ENCODE data around the gene COQ4. TPM values are rescaled to one million over a fixed set of nuclear protein-coding genes. Genes with fewer than 3 reads are reported as not detected.

The COQ4 gene
- total RNA-seq, 1 donor from 2014 or later = 28.9 TPM

DNA sequence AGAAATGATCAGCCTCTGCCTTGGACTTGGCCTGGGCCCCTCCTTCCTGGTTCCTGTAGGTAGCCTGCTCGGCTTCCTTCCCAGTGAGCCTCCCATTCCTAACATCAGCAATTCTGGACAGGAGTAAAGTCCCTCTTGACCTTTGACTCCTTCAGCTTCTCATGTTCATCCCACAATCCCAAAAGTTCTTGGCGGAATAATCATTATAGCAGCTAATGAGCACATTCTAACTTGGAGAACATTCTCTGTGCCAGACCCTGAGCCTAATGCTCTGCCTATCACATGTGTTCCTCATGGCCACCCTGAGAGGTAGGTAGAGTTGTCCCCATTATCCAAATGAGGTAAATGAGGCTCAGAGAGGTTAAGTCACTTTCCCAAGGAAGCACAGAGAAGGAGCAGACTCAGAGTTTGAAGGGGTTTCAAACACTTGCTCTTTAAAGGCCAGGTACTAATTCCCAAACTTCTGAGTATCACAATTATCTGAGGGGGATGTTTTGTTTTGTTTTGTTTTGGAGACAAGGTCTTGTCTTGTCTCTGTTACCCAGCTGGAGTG is 25.3 kb upstream of the COQ4 start:
- DNase-seq (ENCODE audit: low spot score) = no peak
- intact Hi-C loops (cut with DNase I) = no loop called here

DNA sequence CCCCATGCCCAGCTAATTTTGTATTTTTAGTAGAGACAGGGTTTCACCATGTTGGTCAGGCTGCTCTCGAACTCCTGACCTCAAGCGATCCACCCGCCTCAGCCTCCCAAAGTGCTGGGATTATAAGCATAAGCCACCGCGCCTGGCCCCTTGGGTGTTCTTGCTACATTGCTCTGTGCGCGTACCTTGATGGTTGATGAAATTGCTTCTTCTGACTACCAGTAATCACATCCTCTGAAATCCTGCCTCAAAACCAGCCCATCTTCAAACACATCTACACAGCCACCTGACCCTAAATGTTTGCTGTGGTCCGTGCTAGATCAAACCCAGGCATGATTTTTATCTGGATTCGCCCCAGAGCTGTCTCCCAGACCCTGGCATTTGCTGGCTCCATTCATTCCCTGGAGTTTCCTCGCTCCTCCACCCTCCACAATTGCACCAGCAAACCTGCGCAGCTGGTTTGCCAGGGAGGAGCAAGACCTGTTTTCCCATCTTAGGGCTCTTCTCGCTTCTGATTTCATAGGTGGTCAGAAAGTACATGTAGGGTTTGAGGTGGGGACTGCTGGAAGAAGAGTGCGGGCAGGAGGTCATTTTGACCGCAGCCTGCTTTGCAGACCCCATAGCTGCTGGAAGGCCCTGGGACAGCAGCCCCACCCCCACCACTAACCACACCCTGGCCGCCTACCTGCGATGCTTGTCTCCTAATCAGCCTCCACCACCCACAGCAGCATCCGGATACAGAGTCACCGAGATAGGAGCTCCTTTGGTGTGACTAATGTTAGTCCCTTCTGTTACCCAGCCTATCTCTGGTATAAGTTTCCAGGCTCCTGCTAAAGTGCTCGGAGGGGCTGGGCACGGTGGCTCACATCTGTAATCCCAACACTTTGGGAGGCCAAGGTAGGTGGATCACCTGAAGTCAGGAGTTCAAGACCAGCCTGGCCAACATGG is 23.8 kb upstream of the COQ4 start:
- ATAC-seq (no peak), DNase-seq (ENCODE audit: low spot score) (no peak)
- intact Hi-C loops (cut with DNase I) = no loop called here

More for the DNA sequence above, 25.3 kb upstream of the COQ4 start:
- no peak for ATAC-seq

DNA sequence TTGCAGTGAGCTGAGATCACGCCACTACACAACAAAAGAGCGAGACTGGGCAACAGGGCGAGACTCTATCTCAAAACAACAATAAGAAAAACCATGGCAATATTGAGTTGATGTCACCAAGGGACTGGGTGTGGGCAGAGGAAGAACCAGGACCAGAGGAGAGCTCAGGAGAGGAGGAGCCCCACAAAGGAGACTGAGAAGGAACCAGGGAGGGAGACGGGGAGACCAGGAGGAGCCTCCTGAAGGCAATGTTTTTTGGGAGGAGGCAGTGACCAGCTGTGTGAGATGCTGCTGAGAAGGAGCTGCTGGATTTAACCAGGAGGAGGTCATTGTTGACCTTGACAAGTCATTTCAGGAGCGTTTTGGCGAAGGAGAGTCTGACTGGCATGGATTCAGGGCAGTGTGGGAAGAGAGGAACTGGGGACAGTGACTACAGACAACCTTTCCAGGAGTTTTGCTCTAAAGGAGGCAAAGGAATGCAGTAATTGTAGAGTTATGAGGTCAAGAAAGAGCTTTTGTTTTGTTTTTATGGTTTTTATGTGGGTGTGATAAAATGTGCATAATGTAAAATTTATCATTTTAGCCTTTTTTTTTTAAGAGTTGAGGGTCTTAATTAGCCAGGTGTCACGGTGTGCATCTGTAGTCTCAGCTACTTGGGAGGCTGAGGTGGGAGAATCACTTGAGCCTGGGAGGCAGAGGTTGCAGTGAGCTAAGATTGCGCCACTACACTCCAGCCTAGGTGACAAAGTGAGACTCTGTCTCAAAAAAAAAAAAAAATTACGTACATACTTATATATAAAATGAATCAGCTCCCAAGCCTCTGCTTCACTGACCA is 18.3 kb upstream of the COQ4 start:
- no peak for ATAC-seq
- intact Hi-C loops (cut with DNase I) = no loop called here
- no peak for DNase-seq (ENCODE audit: low spot score)

DNA sequence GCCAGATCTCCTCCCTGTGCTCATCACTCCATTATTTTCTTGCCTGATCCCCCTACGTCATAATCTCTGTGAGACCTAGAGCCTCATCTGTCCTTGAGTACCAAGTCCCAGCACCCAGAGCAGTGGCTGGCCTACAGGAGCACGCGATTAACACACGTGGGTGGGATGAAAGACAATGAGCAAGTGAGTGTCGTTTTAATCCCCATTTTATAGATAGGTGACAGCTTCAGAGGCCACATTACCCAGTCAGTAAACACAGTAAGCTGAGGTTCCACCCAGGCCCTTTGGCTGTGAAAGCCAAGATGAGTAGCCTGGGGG is 17.7 kb upstream of the COQ4 start:
- DNase-seq (ENCODE audit: low spot score) (no peak), ATAC-seq (no peak)
- intact Hi-C loops (cut with DNase I) = no loop called here

DNA sequence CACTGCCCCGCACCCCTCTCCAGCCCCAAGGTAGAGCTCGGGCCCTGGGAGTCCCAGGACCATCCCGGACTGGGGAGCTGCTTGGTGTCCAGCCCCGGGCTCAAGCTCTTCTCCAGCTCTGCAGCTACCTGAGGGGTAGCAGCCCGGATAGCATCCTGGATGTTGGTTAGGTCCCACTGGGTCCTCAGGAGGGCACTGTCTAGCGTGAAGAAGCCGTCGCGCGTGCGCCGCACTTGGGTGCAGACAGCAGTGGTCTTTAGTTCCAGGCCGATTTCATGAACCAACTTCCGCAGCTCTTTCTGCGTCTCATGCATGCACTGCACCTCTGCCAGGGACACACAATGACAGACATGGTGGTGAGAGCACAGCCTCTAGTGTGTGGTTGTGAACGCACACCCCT is 13.1 kb upstream of the COQ4 start:
- DNase-seq (ENCODE audit: low spot score) = no peak
- no peak for ATAC-seq
- intact Hi-C loops (cut with DNase I) = no loop called here

DNA sequence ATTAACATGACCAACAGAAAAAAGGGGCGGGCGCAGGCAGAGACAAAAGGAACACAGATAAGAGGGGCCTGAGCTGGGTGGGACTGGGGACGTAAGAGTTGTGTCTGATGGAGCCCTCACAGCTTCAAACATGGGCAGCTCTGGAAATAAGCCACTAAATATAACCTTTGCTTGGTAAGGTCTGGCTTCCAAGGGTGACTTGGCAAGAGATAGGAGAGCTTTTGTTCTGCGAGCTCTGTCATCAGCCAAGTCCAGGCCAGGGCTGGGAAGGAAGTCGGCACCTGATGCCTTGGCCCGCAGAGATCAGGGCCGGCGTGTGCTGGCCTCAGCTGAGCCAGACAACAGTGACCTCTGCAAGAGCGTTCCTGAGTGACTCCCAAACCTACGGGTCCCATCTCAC is 12.2 kb upstream of the COQ4 start:
- DNase-seq (ENCODE audit: low spot score) (no peak), ATAC-seq (no peak)
- intact Hi-C loops (cut with DNase I) = no loop called here

DNA sequence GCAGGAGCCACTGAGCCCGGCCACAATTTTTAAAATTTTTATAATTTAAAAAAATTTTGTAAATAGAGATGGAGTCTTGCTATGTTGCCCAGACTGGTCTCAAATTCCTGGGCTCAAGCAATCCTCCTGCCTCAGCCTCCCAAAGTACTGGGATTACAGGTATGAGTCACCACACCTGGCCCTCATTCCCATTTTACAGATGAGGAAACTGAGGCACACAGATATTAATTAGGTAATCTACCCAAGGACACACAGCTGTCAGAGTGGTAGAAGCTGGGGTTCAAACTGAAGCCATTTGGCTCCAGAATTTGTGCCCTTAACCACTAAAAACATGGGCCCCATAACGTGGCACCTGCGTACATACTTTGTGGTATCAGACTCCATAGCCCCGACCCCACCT is 7.9 kb upstream of the COQ4 start:
- intact Hi-C loops (cut with DNase I) = no loop called here
- DNase-seq (ENCODE audit: low spot score) (no peak), ATAC-seq (no peak)

DNA sequence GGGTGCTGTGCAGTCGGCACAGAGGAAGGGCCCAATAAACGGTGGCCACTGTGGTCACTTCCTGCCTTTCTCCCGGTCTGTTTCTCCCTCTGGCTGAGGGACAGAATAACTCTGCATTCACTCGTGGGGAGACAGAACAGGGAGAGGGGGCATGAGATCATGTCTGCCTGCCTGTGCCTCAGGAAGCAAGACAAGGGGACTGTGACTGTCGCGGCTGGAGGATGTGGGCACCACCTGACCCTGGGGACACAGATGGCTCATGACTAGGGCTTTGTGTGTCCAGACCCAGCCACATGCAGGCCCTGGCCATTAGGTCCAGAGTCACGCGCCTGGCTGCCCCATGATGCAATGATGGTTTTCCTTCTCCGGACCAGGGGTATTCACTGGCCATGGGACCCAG is 6.2 kb upstream of the COQ4 start:
- DNase-seq (ENCODE audit: low spot score) = no peak
- ATAC-seq = no peak
- intact Hi-C loops (cut with DNase I) = no loop called here

DNA sequence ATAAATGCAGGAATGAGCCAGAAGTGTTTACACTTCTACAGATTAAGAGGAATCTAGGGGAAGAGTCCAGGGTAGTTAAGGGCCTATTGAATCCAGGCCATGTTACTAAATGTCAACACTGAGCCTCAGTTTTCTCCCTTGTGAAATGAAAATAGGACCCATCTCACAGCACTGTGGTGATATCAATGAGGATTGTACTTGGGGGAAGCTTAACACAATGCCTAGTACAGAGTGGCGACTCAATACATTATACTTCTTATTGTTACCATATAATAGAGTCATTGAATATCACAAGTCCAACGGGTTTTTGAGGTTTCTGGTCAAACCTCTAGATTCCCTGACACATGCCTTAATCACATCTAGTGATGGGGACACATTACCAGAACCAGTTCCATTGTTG is 5.0 kb upstream of the COQ4 start:
- no peak for ATAC-seq
- intact Hi-C loops (cut with DNase I) = no loop called here
- DNase-seq (ENCODE audit: low spot score) = no peak

DNA sequence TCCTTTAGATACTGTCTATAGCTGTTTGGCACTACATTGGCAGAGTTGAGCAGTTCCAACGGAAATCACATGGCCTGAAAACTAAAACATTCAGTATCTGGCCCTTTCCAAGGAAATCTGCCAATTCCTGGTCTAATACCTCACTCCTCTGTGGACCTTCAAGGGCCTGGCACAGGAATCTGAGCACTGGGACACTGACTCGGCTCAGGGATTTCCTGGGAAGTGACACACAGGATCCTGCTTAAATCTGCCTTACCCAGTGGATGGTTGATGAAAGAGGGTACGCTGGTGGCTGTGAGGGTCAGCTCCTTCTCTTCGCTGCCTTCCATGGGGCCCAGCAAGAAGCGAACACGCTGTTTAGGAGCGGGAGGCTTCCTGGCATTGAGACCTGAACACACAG is 1.3 kb upstream of the COQ4 start:
- DNase-seq (ENCODE audit: low spot score) = no peak
- ATAC-seq = no peak
- intact Hi-C loops (cut with DNase I) = no loop called here

DNA sequence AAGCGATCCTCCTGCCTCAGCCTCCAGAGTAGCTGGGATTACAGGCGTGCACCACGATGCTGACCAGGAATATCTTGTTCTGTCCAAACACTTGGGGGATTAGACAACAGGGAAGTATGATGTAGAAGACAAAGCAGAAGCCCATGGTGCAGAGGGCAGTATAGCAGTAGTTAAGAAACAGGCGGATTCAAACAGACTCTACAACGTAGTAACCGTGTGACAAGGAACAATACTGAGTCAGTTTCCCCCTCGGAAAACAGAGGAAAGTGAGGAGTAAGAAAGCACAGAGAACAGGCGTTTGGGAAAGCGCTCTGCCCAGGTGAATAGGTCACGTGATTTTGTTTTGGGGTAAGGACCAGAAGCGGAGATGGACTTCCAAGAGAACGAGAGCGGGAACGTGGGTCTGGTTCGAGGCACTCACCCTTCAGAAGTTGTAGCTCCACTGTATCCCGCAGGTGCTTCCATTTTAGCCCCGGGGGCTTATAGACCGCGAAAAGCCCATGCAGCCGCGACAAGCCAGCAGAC is 698 bp upstream of the COQ4 start:
- DNase-seq (ENCODE audit: low spot score) (no peak), ATAC-seq (no peak)
- intact Hi-C loops (cut with DNase I) = no loop called here

DNA sequence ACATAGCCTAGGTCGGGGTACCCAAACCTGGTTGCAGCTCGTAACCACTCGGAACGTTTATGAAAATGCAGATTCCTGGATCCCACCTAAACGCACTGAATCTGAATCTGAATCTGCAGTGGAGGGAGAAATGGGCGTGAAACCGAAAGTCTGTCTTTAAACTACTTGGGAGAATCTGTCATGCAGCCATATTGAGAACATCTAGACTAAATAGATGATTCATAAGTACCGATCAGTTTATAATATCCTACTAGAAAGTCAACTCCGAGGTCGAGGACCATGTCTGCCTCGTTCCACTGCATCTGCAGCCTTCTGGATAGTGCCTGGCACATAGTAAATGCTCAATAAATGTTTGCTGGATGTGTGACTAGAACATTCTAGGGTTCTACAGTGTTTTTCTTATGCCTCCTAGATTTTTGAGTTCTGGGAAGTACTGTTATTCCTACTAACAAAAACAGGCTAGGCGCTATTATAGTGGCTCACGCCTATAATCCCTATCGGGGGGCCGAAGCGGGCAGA is 632 bp downstream of the COQ4 start:
- ATAC-seq = no peak
- DNase-seq (ENCODE audit: low spot score) = no peak
- intact Hi-C loops (cut with DNase I) = no loop called here

DNA sequence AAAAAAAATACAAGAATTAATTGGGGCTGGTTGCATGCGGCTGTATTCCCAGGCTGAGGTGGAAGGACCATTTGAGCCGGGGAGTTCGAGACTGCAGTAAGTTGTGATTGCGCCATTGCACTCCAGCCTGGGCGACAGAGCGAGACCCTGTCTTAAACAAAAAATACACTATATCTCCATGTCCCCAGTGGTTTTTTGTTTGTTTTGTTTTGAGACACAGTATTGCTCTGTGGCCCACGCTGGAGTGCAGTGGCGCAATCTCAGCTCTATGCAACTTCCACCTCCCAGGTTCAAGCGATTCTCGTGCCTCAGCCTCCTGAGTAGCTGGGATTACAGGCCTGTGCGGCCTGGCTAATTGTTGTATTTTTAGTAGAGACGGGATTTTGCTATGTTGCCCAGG is 1.2 kb downstream of the COQ4 start:
- intact Hi-C loops (cut with DNase I) = no loop called here
- ATAC-seq (no peak), DNase-seq (ENCODE audit: low spot score) (no peak)

DNA sequence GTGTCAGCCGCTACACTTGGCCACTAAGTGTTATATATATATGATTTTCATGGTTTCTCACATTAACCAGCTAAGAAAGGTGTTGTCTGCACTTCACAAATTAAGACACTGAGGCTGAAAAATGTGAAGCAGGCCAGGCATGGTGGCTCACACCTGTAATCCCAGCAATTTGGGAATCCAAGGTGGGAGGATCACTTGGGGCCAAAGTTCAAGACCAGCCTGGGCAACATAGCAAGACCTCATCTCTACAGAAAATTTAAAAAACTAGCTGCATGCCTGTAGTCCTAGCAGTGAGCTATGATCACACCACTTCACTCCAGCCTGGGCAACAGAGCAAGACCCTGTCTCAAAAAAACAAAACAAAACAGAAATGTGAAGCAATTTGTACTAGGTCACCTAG is 1.8 kb downstream of the COQ4 start:
- intact Hi-C loops (cut with DNase I) = no loop called here
- no peak for DNase-seq (ENCODE audit: low spot score)
- ATAC-seq = no peak

DNA sequence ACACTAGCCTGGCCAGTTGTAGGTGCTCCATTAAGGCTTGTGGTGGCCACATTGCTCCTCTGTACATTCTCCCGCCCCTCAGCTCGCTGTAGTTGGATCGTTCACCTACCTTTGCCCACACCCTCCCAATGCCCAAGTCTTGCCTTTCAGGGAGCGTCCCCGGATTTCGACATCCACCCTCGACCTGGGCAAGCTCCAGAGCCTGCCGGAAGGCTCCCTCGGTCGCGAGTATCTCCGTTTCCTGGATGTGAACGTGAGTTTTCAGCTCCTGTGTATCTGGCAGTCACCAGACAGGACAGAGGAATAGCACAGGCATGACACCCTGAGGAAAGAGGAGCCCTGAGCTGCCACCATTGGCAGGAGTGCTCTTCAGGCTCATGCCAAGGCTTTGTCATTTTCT is 3.0 kb downstream of the COQ4 start:
- intact Hi-C loops (cut with DNase I) = no loop called here
- DNase-seq (ENCODE audit: low spot score) (no peak), ATAC-seq (no peak)

DNA sequence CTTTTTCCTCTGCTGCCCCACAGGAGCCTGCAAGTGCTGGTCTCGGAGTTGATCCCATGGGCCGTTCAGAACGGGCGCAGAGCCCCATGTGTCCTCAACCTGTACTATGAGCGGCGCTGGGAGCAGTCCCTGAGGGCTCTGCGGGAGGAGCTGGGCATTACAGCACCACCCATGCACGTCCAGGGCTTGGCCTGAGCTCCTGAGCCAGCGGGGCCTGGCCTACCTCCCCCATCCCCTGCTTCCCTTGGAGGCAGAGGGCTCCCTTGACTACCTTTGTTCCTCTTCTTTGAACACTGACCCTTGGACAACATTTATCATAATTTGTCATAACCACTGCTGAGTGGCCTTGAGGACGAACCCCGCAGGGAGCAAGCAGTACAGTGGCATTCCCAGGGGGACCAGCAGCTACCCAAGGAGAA is 10.8 kb downstream of the COQ4 start:
- intact Hi-C loops (cut with DNase I) = no loop called here
- ATAC-seq (no peak), DNase-seq (ENCODE audit: low spot score) (no peak)

DNA sequence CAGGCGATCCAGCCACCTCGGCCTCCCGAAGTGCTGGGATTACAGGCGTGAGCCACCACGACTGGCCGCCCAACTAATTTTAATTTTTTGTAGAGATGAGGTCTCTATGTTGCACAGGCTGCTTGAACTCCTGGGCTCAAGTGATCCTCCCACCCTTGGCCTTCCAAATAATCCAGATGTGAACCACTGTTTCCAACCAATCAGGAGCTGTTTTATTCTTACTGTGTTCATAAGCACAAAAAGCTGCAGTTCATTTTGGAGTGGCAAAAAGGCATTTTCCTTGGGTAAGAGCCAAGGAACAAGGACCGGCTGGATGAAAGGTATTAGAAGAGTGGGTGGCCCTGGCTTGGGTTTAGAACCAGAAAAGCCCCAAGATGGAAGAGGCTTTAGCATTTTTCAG is 12.5 kb downstream of the COQ4 start:
- ATAC-seq (no peak), DNase-seq (ENCODE audit: low spot score) (no peak)
- intact Hi-C loops (cut with DNase I) = no loop called here

DNA sequence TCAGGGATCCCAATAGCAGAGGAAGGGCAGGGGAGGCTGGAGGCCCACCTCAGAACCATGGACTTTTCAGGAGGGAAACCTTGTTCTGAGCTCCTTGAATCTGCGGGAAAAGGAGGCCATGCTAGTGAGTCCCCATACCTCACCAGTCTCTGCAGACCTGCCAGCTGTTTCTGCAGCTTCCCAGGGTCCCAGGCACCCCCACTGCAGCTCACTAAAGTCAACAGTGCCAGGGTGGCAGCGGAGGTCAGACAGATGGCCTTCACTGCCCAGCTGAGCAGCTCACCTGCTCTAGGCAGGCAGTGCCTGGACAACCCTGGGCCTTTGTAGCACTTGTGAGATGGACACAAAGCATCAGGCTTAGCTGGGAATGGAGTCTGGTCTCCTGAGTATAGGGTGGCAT is 13.3 kb downstream of the COQ4 start:
- intact Hi-C loops (cut with DNase I) = no loop called here

DNA sequence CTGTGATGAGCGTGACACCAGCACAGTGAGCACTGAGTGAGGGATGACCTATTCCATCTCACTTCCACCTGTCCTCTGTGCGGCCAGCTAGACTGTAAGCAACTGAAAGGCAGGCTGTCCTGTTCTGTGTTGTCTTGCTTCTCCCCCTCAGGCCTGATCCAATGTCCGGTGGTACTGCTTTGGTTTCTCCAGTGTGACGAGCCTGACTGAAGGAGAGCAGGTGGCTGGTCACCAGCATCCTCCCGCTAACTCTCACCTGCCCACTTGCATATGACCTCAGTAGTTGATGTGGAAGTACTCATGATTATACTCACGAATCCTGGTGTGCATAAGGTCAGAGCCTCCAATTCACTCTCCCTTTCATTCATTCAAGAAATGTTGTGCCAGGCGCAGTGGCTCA is 15.3 kb downstream of the COQ4 start:
- DNase-seq (ENCODE audit: low spot score) (no peak), ATAC-seq (no peak)
- intact Hi-C loops (cut with DNase I) = no loop called here

More for the DNA sequence above, 13.3 kb downstream of the COQ4 start:
- ATAC-seq (no peak), DNase-seq (ENCODE audit: low spot score) (no peak)
